Esophagus mucosa (tissue), 1 donor: ENCODE measurements around the gene KCNC2. TPM values are rescaled to one million over a fixed set of nuclear protein-coding genes. Genes with fewer than 3 reads are reported as not detected.

Experiments
- ATAC-seq: fragments of 200-7000 bp; cut with Tn5 transposase; one replicate; pipeline ENCODE4 v1.9.1; 2020
- total RNA-seq: library from RNA; stranded (reverse); gene quantifications from one replicate; pipeline ENCODE4 v1.2.4, GENCODE V29; 2023
- donor health status: DM: yes; HTN: yes; CAD: no.

KCNC2 gene
- total RNA-seq, 1 donor from 2014 or later, result not detected

- ATAC-seq, result no peak
Measured at GRCh38 chr12:75047885-75048525, 161.6 kb downstream of the KCNC2 start.

DNA sequence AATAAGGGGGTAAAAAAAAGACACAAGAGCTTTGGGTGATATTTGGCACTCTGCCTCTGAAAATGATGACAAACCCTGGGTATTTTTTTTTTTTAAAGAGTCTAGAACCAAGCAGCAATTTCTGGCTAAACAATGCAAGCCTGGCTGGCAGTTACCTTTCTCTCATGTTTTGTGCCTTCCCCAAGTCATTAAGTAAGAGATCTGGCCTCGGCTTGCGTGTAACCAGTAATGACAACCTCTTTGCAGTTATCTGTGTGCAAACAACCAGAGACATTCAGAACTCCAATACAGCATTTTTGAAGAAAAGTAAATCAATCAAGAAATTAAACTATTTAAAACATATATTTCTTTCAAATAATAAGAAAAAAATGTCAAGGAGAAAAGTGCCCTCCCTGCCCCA lies 167.5 kb downstream of the KCNC2 start:
- no peak for ATAC-seq

DNA sequence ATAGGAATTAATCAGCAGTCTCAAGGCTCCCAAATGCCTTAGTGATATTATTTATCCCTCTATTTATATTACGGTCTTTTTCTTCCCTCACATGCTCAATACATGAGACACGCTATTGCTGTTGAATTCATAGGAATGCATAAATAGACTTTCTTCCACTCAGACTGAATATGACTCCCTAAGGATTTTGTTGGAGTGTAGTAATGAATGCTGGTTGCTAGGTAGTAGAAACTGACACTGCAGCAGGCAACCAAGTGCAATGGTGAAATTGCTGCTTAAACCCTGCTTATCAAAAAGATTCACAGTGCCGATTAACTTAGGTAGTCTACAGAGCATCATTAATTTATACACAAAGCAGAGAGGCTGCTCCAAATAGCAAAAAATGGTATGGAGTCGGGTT lies 168.2 kb downstream of the KCNC2 start:
- ATAC-seq, result no peak

DNA sequence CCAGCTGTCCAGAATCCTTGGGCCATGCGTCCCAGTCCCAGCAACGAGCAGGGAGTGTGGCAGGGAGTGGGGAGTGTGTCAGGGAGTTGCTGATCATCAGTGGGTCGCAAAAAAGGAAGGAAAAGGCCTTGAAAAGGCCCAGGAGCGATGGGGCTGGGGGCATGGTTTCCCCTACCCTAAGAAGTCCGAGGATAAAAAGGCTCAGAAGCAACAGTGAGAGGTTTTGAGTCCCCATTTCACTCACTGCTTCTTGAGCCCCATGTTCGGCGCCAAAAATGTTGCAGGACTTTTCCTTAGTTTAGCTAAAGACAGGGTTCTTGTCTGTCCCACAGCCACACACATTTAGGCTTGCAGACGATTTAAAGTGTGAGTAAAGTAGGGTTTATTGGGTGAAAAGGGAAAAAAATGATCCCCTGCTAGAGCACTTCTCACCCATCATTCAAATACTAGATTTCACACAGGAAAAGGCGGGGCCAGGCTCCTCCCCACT lies 189.5 kb downstream of the KCNC2 start:
- no peak for ATAC-seq

GRCh38 chr12:75011120-75011519 lies 198.5 kb downstream of the KCNC2 start:
- peak; percentile 88 for ATAC-seq

- no peak for ATAC-seq
Measured at GRCh38 chr12:75007133-75007532, 202.5 kb downstream of the KCNC2 start.

- no peak for ATAC-seq
Measured at GRCh38 chr12:75000120-75000519, 209.5 kb downstream of the KCNC2 start.

DNA sequence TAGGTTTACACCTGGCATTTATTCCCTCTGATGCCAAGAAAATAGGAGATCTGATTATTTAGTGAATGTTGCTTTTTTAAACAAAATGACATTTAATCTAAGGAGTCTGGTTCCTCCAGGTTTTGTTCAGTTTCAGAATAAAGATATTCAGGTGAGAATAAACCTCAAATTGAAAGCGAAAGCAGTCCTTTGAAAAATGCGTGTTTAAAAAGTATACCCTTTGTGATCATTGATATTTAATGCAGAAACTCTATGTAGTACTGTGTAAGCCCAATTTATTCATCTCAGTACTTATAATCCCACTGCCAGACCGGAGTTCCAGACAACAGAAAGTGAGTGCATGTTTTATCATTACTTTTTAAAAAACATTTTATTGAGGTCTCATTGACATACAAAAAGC lies 210.2 kb downstream of the KCNC2 start:
- no peak for ATAC-seq

Other genes starting within 250 kb of the KCNC2 start
- gene CAPS2, start 120.5 kb upstream of the KCNC2 start, total RNA-seq, result 5.8 TPM
- not detected for gene GLIPR1L1, start 124.8 kb upstream of the KCNC2 start, total RNA-seq
- 0.24 TPM for gene GLIPR1L2, start 181.2 kb upstream of the KCNC2 start, total RNA-seq